Upper lobe of right lung (tissue), 1 donor: Measurements from ENCODE around the gene PERCC1. TPM values are rescaled to one million over a fixed set of nuclear protein-coding genes. Genes with fewer than 3 reads are reported as not detected.

Experiments
- ATAC-seq: fragments of 200-7000 bp; cut with Tn5 transposase; one replicate; pipeline ENCODE4 v1.9.1; 2020; ENCODE audit warnings: mild to moderate bottlenecking, moderate library complexity
- DNase-seq: peaks from one replicate; pipeline ENCODE4 v3.0.0-alpha.2; 2020
- H3K27ac ChIP-seq: fragments of 200-600 bp; one replicate; pipeline ENCODE4 v1.8.0; 2022
- H3K27me3 ChIP-seq: fragments of 200-600 bp; one replicate; pipeline ENCODE4 v1.8.0; 2022; ENCODE audit warnings: mild to moderate bottlenecking
- H3K36me3 ChIP-seq: fragments of 200-600 bp; one replicate; pipeline ENCODE4 v1.8.0; 2022
- H3K4me1 ChIP-seq: fragments of 200-600 bp; one replicate; pipeline ENCODE4 v1.8.0; 2022
- H3K4me3 ChIP-seq: fragments of 200-600 bp; one replicate; pipeline ENCODE4 v1.8.0; 2022; ENCODE audit warnings: mild to moderate bottlenecking
- H3K9me3 ChIP-seq: fragments of 200-600 bp; one replicate; pipeline ENCODE4 v1.8.0; 2022
- intact Hi-C: fragments of 100-400 bp; cut with DNase I; formaldehyde crosslinking; loops from one replicate; pipeline ENCODE4 v1.11.0; 2022
- total RNA-seq: library from RNA; stranded (reverse); fragmentation: NEBNext Ultra II Directional; extraction: Animal tissue kit (Norgen Biotek cat#: 25700); gene quantifications from one replicate; pipeline ENCODE4 v1.2.1, GENCODE V29; 2021
- TF ChIP-seq, protein P1 (sequence below): fragments of 200-600 bp; IDR thresholded peaks from one replicate; pipeline ENCODE4 v1.8.0; 2022; ENCODE audit warnings: antibody characterized with exemption
- donor health status: DM: no; HTN: yes; CAD: no; lungs with severe emphysema.

The PERCC1 gene
- total RNA-seq, 1 donor from 2014 or later = not detected

GRCh38 chr16:1470481-1471251 lies 39.8 kb downstream of the PERCC1 start:
- TF ChIP-seq, protein P1, sequence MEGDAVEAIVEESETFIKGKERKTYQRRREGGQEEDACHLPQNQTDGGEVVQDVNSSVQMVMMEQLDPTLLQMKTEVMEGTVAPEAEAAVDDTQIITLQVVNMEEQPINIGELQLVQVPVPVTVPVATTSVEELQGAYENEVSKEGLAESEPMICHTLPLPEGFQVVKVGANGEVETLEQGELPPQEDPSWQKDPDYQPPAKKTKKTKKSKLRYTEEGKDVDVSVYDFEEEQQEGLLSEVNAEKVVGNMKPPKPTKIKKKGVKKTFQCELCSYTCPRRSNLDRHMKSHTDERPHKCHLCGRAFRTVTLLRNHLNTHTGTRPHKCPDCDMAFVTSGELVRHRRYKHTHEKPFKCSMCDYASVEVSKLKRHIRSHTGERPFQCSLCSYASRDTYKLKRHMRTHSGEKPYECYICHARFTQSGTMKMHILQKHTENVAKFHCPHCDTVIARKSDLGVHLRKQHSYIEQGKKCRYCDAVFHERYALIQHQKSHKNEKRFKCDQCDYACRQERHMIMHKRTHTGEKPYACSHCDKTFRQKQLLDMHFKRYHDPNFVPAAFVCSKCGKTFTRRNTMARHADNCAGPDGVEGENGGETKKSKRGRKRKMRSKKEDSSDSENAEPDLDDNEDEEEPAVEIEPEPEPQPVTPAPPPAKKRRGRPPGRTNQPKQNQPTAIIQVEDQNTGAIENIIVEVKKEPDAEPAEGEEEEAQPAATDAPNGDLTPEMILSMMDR = no peak
- intact Hi-C loops = no loop called here
- ATAC-seq (peak; percentile 81), DNase-seq (peak; percentile 90)
- H3K27me3 ChIP-seq = no peaks in the 10 kb centered on the region
- no peaks in the 10 kb centered on the region for H3K9me3 ChIP-seq
- no peaks in the 10 kb centered on the region for H3K36me3 ChIP-seq
- H3K27ac ChIP-seq = peak overlapping the region; percentile 75
- no peak overlapping the region for H3K4me3 ChIP-seq
- H3K4me1 ChIP-seq = peaks cover 36% of the 10 kb centered on the region

DNA sequence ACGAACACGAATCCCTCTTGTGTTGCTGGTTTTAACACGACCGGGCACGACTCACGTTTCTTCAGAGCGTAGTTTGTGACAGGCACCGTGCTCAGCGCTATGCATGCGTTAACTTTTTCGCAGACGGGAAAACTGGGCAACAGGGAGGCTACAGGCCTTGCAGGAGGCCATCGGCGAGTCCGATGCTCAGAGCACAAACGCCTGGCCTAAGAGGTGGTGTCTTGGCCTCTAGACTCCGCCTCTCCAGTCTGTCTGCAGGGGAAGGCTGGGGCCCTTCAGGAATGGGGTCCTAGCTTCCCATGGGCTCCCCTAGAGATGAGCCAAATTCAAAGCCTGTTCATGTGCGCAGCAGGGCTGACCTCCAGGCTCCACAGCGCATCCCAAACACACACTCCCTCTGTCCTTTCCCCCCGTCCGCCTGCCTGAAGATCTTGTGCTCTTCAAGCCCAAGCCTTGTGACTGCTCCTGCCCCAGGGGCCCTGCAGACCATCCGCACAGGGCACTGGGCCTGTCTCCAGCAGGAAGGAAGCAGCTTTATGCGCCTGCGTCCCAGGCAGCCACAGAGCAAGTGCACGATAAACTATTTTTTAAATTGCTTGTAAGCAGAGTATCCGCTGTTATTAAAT lies 40.8 kb downstream of the PERCC1 start:
- no peak for DNase-seq
- TF ChIP-seq, protein P1 = no peak
- ATAC-seq = no peak
- Histone ChIP-seq H3K36me3 (no peaks in the 10 kb centered on the region), H3K27me3 (no peaks in the 10 kb centered on the region), H3K4me3 (no peak overlapping the region), H3K9me3 (no peaks in the 10 kb centered on the region), H3K4me1 (peaks cover 40% of the 10 kb centered on the region), H3K27ac (peak overlapping the region; percentile 36)
- intact Hi-C loops = no loop called here

DNA sequence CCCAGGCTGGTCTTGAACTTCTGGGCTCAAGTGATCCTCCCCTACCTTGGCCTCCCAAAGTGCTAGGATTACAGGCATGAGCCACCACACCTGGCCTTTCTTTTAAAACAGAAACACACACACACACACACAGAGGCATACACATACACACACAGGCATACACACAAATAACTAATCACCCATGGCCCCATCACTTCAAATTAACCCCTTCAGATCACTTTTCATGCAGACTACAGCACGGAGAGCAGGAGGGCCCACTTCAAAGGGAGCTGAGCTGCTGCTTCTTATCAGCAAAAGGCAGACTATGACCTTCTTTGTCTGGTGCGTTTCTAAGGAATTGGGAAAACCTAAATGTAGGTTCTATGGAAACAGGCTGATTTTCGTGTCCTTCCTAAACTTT lies 42.1 kb downstream of the PERCC1 start:
- no peaks in the 10 kb centered on the region for H3K9me3 ChIP-seq
- H3K36me3 ChIP-seq = no peaks in the 10 kb centered on the region
- TF ChIP-seq, protein P1 = no peak
- no peak for DNase-seq
- H3K27me3 ChIP-seq = no peaks in the 10 kb centered on the region
- intact Hi-C loops = no loop called here
- H3K4me3 ChIP-seq = peak overlapping the region; percentile 0
- ATAC-seq = no peak
- peaks cover 40% of the 10 kb centered on the region for H3K4me1 ChIP-seq
- no peak overlapping the region for H3K27ac ChIP-seq

DNA sequence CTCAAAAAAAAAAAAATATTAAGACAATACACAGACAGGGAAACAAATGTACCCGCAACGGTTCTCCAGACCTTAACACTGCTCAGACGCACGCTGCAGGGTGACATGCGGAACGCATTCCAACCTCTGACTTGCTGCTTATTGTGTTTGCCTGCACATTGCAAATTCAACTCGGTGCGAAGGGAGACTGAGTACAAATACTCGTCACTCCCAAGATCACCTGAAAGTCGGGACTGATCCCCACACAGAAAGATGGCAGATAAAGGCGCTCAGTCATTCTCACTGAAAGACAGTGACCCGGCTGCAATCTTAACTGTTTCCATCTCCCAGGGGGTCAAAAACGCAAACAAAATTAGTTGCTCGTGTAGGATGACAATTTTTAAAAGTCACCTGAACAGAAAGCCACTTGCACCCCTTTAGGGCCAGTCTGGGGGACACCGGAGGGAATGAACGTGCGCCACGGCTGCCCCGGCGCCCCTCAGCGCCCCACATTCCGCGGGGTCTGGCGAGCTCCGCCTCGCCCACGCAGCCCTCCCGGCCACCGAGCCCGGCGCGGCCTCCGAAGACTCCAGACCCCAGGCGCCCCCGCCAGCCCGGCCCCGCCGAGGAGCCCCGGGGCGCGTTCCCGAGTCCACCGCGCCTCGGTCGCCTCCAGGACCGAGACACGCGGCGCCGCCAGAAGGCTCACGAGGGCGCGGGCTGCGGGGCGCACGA lies 43.4 kb downstream of the PERCC1 start:
- Histone ChIP-seq H3K27me3 (no peaks in the 10 kb centered on the region), H3K4me1 (peaks cover 40% of the 10 kb centered on the region), H3K9me3 (no peaks in the 10 kb centered on the region), H3K36me3 (no peaks in the 10 kb centered on the region), H3K27ac (peak overlapping the region; percentile 97), H3K4me3 (peak overlapping the region; percentile 99)
- ATAC-seq (no peak), DNase-seq (no peak)
- intact Hi-C loops = no loop called here
- TF ChIP-seq, protein P1 = no peak

- TF ChIP-seq, protein P1 = no peak
- peak; percentile 92 for ATAC-seq
- H3K4me3 ChIP-seq = peak within 1 kb of the TSS; percentile 99
These were observed 44.1 kb downstream of the PERCC1 start, which contains the start of gene CLCN7 for GRCh38 chr16:1474796-1475551. Gene CLCN7, minus strand, starts transcription at chr16:1475028. Its CDS starts 54 bp downstream, at chr16:1474974.

More at GRCh38 chr16:1474796-1475551, 44.1 kb downstream of the PERCC1 start, which contains the start of gene CLCN7:
- Histone ChIP-seq H3K9me3 (no peaks in the 10 kb centered on the region), H3K4me1 (peaks cover 38% of the 10 kb centered on the region), H3K27ac (peak within 1 kb of the TSS; percentile 97), H3K36me3 (no peaks in the 10 kb centered on the region), H3K27me3 (no peaks in the 10 kb centered on the region)
- peak; percentile 96 for DNase-seq
- intact Hi-C loops = no loop called here
